ENCODE data around the gene AAK1. TPM values are rescaled to one million over a fixed set of nuclear protein-coding genes. Genes with fewer than 3 reads are reported as not detected.
"Not testable (repeated sequence)": the region's sequence is repeated elsewhere in the genome, so short reads cannot be mapped to it uniquely, and the experiment has no call there.

The AAK1 gene
- polyA plus RNA-seq, 1 donor from 2014 or later = 26.7 TPM

- H3K27me3 ChIP-seq (ENCODE audit: insufficient read depth, low read depth, low read length); H3K79me2 ChIP-seq (replicated peaks; ENCODE audit: insufficient read depth, low read length); H3F3A ChIP-seq (ENCODE audit: insufficient read depth, low read length, poor library complexity, severe bottlenecking); H3K9me3 ChIP-seq (ENCODE audit: low read length); H3K4me2 ChIP-seq (ENCODE audit: low read length); H2AFZ ChIP-seq (ENCODE audit: low read depth, low read length); H3K9ac ChIP-seq (ENCODE audit: low read length); H3K4me3 ChIP-seq (ENCODE audit: low read length); H3K27ac ChIP-seq (ENCODE audit: low read length); H4K20me1 ChIP-seq (ENCODE audit: insufficient read depth); H3K36me3 ChIP-seq (ENCODE audit: insufficient read depth, low read length); H3K9me2 ChIP-seq (ENCODE audit: insufficient read depth, low read length): not testable (repeated sequence)
Measured at GRCh38 chr2:69622017-69622540, 21.5 kb downstream of the AAK1 start.

GRCh38 chr2:69621440-69621839 is 22.1 kb downstream of the AAK1 start:
- H3K27me3 ChIP-seq (ENCODE audit: insufficient read depth, low read depth, low read length) = no peaks in the 10 kb centered on the region
- H3K4me2 ChIP-seq (ENCODE audit: low read length) = no peak overlapping the region
- no peaks in the 10 kb centered on the region for H3K36me3 ChIP-seq (ENCODE audit: insufficient read depth, low read length)
- TF ChIP-seq SMC3 (conservative IDR thresholded peaks at IDR 0.05; ENCODE audit: poor library complexity) (no peak), REST (IDR thresholded peaks at IDR 0.05; ENCODE audit: borderline replicate concordance) (no peak), CTCF (IDR thresholded peaks at IDR 0.05; ENCODE audit: poor library complexity, severe bottlenecking) (no peak), EP300 (conservative IDR thresholded peaks at IDR 0.05; ENCODE audit: poor library complexity, severe bottlenecking) (no peak), POLR2AphosphoS5 (IDR thresholded peaks at IDR 0.05) (no peak)
- H3F3A ChIP-seq (ENCODE audit: insufficient read depth, low read length, poor library complexity, severe bottlenecking) = no peaks in the 10 kb centered on the region
- no peaks in the 10 kb centered on the region for H3K9me2 ChIP-seq (ENCODE audit: insufficient read depth, low read length)
- no peak overlapping the region for H2AFZ ChIP-seq (ENCODE audit: low read depth, low read length)
- no peak overlapping the region for H3K4me3 ChIP-seq (ENCODE audit: low read length)
- no peaks in the 10 kb centered on the region for H3K9me3 ChIP-seq (ENCODE audit: low read length)
- H4K20me1 ChIP-seq (ENCODE audit: insufficient read depth) = no peaks in the 10 kb centered on the region
- H3K27ac ChIP-seq (ENCODE audit: low read length) = no peak overlapping the region
- H3K9ac ChIP-seq (ENCODE audit: low read length) = no peak overlapping the region
- H3K79me2 ChIP-seq (replicated peaks; ENCODE audit: insufficient read depth, low read length) = peaks cover 12% of the 10 kb centered on the region

GRCh38 chr2:69620870-69621269 is 22.7 kb downstream of the AAK1 start:
- Histone ChIP-seq H3K4me2 (ENCODE audit: low read length) (no peak overlapping the region), H3K27me3 (ENCODE audit: insufficient read depth, low read depth, low read length) (no peaks in the 10 kb centered on the region), H3K27ac (ENCODE audit: low read length) (no peak overlapping the region), H4K20me1 (ENCODE audit: insufficient read depth) (no peaks in the 10 kb centered on the region), H3K9ac (ENCODE audit: low read length) (no peak overlapping the region), H3K9me3 (ENCODE audit: low read length) (no peaks in the 10 kb centered on the region), H2AFZ (ENCODE audit: low read depth, low read length) (no peak overlapping the region), H3K9me2 (ENCODE audit: insufficient read depth, low read length) (no peaks in the 10 kb centered on the region), H3K79me2 (replicated peaks; ENCODE audit: insufficient read depth, low read length) (peaks cover 12% of the 10 kb centered on the region), H3K36me3 (ENCODE audit: insufficient read depth, low read length) (no peaks in the 10 kb centered on the region), H3F3A (ENCODE audit: insufficient read depth, low read length, poor library complexity, severe bottlenecking) (no peaks in the 10 kb centered on the region), H3K4me3 (ENCODE audit: low read length) (no peak overlapping the region)
- TF ChIP-seq RAD21 (conservative IDR thresholded peaks at IDR 0.05) (no peak), EZH2 (IDR thresholded peaks at IDR 0.05; ENCODE audit: borderline replicate concordance, insufficient read depth, low read length, poor library complexity, severe bottlenecking) (no peak), EP300 (conservative IDR thresholded peaks at IDR 0.05; ENCODE audit: poor library complexity, severe bottlenecking) (no peak)

Measured in neural cell (in vitro differentiated cells).